ENCODE results near the gene GRIA4.

GRIA4 gene

DNA sequence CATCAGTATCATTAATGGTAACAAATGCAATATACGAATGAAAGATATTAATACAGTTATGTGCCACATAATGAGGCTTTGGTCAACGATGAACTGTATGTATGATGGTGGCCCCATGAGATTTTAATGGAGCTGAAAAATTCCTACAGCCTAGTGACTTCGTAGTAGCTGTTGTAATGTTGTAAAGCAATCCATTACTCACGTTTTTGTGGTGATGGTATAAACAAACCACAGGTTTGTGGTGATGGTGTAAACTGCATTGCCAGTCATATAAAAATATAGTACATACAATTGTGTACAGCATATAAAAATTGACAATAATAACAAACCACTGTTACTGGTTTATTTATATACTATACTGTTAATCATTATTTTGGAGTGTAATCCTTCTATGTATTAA lies 27.4 kb upstream of the GRIA4 start:
- Histone ChIP-seq H3K36me3 (ENCODE audit: control insufficient read depth, insufficient read depth, low read length) (no peaks in the 10 kb centered on the region), H3K27me3 (ENCODE audit: insufficient read depth, low read length, poor library complexity) (no peaks in the 10 kb centered on the region), H3K18ac (ENCODE audit: low read length) (no peak overlapping the region), H3K4me3 (ENCODE audit: low read length) (no peak overlapping the region), H3K27ac (ENCODE audit: low read depth, low read length) (no peak overlapping the region), H3K4me2 (ENCODE audit: low read length) (no peak overlapping the region), H3K9ac (ENCODE audit: low read length) (no peak overlapping the region), H2BK5ac (ENCODE audit: low read length) (no peak overlapping the region), H4K8ac (ENCODE audit: low read depth, low read length) (no peak overlapping the region), H3K4me1 (ENCODE audit: control insufficient read depth, low read depth, low read length) (no peaks in the 10 kb centered on the region), H2BK15ac (replicated peaks; ENCODE audit: low read depth) (no peak overlapping the region), H4K5ac (ENCODE audit: low read length) (no peak overlapping the region), H2AK5ac (ENCODE audit: low read length) (no peak overlapping the region), H2BK120ac (ENCODE audit: low read depth, low read length) (no peak overlapping the region), H3K56ac (ENCODE audit: low read length) (no peak overlapping the region), H3K23ac (ENCODE audit: low read length) (no peak overlapping the region), H3K4ac (ENCODE audit: low read depth, low read length) (no peak overlapping the region), H3K79me2 (ENCODE audit: control insufficient read depth, insufficient read depth, low read length) (no peaks in the 10 kb centered on the region), H3K79me1 (ENCODE audit: low read length) (no peaks in the 10 kb centered on the region)
- DNase-seq, result no peak
- no CpG with 5 or more reads among the region's 4 CpGs for WGBS (ENCODE audit: extremely low coverage, insufficient coverage, low lambda C conversion rate)

DNA sequence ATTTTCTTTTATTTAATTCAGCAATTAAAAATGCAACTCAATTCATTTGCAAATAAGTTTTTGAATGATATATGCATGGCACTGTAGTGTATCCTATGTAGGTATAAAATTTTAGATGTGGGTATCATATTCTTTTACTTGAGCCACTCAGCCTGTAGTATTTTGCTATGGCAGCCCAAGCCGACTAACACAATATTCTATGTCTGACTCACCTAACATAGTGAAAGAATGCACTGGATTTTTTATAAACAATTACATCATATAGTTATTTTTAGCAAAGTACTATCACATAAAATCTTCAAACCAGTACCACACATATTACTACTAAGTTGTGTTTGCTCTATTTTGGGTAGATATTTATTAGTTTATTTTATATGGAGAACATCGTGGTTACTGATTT lies 21.9 kb upstream of the GRIA4 start:
- Histone ChIP-seq H3K18ac (ENCODE audit: low read length) (no peak overlapping the region), H2BK120ac (ENCODE audit: low read depth, low read length) (no peak overlapping the region), H3K4me1 (ENCODE audit: control insufficient read depth, low read depth, low read length) (no peaks in the 10 kb centered on the region), H4K8ac (ENCODE audit: low read depth, low read length) (no peak overlapping the region), H2AK5ac (ENCODE audit: low read length) (no peak overlapping the region), H3K23ac (ENCODE audit: low read length) (no peak overlapping the region), H3K27me3 (ENCODE audit: insufficient read depth, low read length, poor library complexity) (no peaks in the 10 kb centered on the region), H2BK5ac (ENCODE audit: low read length) (no peak overlapping the region), H3K4me2 (ENCODE audit: low read length) (no peak overlapping the region), H2BK15ac (replicated peaks; ENCODE audit: low read depth) (no peak overlapping the region), H3K56ac (ENCODE audit: low read length) (no peak overlapping the region), H3K79me1 (ENCODE audit: low read length) (no peaks in the 10 kb centered on the region), H3K4ac (ENCODE audit: low read depth, low read length) (no peak overlapping the region), H3K27ac (ENCODE audit: low read depth, low read length) (no peak overlapping the region), H3K9ac (ENCODE audit: low read length) (no peak overlapping the region), H3K36me3 (ENCODE audit: control insufficient read depth, insufficient read depth, low read length) (no peaks in the 10 kb centered on the region), H4K5ac (ENCODE audit: low read length) (no peak overlapping the region), H3K79me2 (ENCODE audit: control insufficient read depth, insufficient read depth, low read length) (no peaks in the 10 kb centered on the region), H3K4me3 (ENCODE audit: low read length) (no peak overlapping the region)
- no peak for DNase-seq
- no CpG with 5 or more reads among the region's 2 CpGs for WGBS (ENCODE audit: extremely low coverage, insufficient coverage, low lambda C conversion rate)

DNA sequence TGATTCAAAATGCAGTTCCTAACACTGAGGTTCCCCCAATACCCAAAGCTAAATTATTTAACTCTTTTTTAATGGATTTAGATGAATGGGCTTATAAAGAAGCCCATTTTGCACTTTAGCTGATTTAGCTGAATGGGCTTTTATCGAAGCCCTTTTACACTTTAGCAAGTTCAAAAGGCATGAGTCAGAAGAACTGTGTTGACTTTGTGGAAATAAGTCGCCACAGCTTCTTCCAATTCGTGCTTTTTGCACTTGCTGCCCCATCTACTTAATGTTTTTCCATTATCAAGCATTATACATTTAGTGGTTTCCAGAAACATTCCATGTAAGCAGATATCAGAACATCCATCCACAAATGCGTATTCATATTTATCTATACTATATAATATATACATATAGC lies 20.5 kb upstream of the GRIA4 start:
- no peak overlapping the region for H3K18ac ChIP-seq (ENCODE audit: low read length)
- H2BK120ac ChIP-seq (ENCODE audit: low read depth, low read length), result no peak overlapping the region
- H3K4me3 ChIP-seq (ENCODE audit: low read length), result no peak overlapping the region
- H3K4me2 ChIP-seq (ENCODE audit: low read length), result no peak overlapping the region
- no peaks in the 10 kb centered on the region for H3K79me1 ChIP-seq (ENCODE audit: low read length)
- H3K56ac ChIP-seq (ENCODE audit: low read length), result no peak overlapping the region
- DNase-seq, result no peak
- H2BK15ac ChIP-seq (replicated peaks; ENCODE audit: low read depth), result no peak overlapping the region
- H3K79me2 ChIP-seq (ENCODE audit: control insufficient read depth, insufficient read depth, low read length), result no peaks in the 10 kb centered on the region
- H4K5ac ChIP-seq (ENCODE audit: low read length), result no peak overlapping the region
- H2BK5ac ChIP-seq (ENCODE audit: low read length), result no peak overlapping the region
- H3K23ac ChIP-seq (ENCODE audit: low read length), result no peak overlapping the region
- H3K27me3 ChIP-seq (ENCODE audit: insufficient read depth, low read length, poor library complexity), result no peaks in the 10 kb centered on the region
- no peak overlapping the region for H4K8ac ChIP-seq (ENCODE audit: low read depth, low read length)
- no peak overlapping the region for H3K27ac ChIP-seq (ENCODE audit: low read depth, low read length)
- no peak overlapping the region for H3K4ac ChIP-seq (ENCODE audit: low read depth, low read length)
- H3K4me1 ChIP-seq (ENCODE audit: control insufficient read depth, low read depth, low read length), result no peaks in the 10 kb centered on the region
- no peak overlapping the region for H2AK5ac ChIP-seq (ENCODE audit: low read length)
- H3K9ac ChIP-seq (ENCODE audit: low read length), result no peak overlapping the region
- no peaks in the 10 kb centered on the region for H3K36me3 ChIP-seq (ENCODE audit: control insufficient read depth, insufficient read depth, low read length)
- no CpG with 5 or more reads among the region's 4 CpGs for WGBS (ENCODE audit: extremely low coverage, insufficient coverage, low lambda C conversion rate)

DNA sequence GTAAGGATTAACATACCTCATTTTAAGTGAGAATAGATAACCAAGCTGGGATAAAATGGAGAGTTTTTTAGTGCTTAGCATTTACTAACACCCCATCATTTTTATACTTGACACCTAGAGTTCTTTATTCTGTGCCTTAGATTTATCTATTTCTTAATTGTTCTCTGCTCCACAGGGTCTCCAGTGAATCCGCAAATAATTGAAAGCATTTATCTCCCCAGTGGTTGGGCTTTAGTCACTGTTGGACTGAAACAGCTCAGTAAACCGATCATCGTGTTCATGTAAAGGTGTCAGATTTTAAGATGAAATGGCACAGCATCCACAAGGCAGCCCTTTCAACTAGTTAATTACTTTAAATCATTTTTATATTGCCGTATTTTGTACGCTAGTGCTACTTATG lies 17.8 kb upstream of the GRIA4 start:
- H3K4me2 ChIP-seq (ENCODE audit: low read length), result no peak overlapping the region
- H2BK15ac ChIP-seq (replicated peaks; ENCODE audit: low read depth), result no peak overlapping the region
- H3K79me2 ChIP-seq (ENCODE audit: control insufficient read depth, insufficient read depth, low read length), result no peaks in the 10 kb centered on the region
- no peak overlapping the region for H3K27ac ChIP-seq (ENCODE audit: low read depth, low read length)
- H3K36me3 ChIP-seq (ENCODE audit: control insufficient read depth, insufficient read depth, low read length), result no peaks in the 10 kb centered on the region
- no peak overlapping the region for H2AK5ac ChIP-seq (ENCODE audit: low read length)
- no CpG with 5 or more reads among the region's 5 CpGs for WGBS (ENCODE audit: extremely low coverage, insufficient coverage, low lambda C conversion rate)
- H3K79me1 ChIP-seq (ENCODE audit: low read length), result no peaks in the 10 kb centered on the region
- no peak overlapping the region for H3K18ac ChIP-seq (ENCODE audit: low read length)
- H3K56ac ChIP-seq (ENCODE audit: low read length), result no peak overlapping the region
- DNase-seq, result peak; percentile 56
- no peaks in the 10 kb centered on the region for H3K4me1 ChIP-seq (ENCODE audit: control insufficient read depth, low read depth, low read length)
- H2BK120ac ChIP-seq (ENCODE audit: low read depth, low read length), result no peak overlapping the region
- H4K5ac ChIP-seq (ENCODE audit: low read length), result no peak overlapping the region
- no peak overlapping the region for H3K23ac ChIP-seq (ENCODE audit: low read length)
- no peak overlapping the region for H3K9ac ChIP-seq (ENCODE audit: low read length)
- H2BK5ac ChIP-seq (ENCODE audit: low read length), result no peak overlapping the region
- H4K8ac ChIP-seq (ENCODE audit: low read depth, low read length), result no peak overlapping the region
- H3K4me3 ChIP-seq (ENCODE audit: low read length), result no peak overlapping the region
- H3K27me3 ChIP-seq (ENCODE audit: insufficient read depth, low read length, poor library complexity), result no peaks in the 10 kb centered on the region
- no peak overlapping the region for H3K4ac ChIP-seq (ENCODE audit: low read depth, low read length)

DNA sequence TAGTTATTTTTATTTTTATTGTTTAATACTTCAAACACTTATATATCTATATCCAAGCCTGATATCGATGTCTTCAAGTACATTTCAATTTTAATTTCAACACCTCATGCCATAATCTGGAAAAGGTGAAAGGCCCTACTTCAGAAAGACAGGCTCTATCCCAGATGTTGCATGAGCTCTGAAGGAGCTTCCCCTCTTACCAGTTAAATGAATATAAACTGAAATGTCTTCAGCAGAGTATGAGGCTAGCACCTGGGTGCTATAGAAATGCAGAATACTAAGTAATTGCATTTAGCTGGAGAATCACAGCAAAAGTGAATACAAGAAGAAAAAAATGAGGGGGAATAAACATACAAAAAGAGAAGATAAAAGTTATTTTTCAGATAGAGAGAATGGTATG lies 11.5 kb upstream of the GRIA4 start:
- no peak for DNase-seq
- H2AK5ac ChIP-seq (ENCODE audit: low read length), result no peak overlapping the region
- H3K56ac ChIP-seq (ENCODE audit: low read length), result no peak overlapping the region
- H4K8ac ChIP-seq (ENCODE audit: low read depth, low read length), result no peak overlapping the region
- H2BK5ac ChIP-seq (ENCODE audit: low read length), result no peak overlapping the region
- WGBS (ENCODE audit: extremely low coverage, insufficient coverage, low lambda C conversion rate), result no CpG with 5 or more reads among the region's 1 CpG
- no peak overlapping the region for H4K5ac ChIP-seq (ENCODE audit: low read length)
- no peaks in the 10 kb centered on the region for H3K4me1 ChIP-seq (ENCODE audit: control insufficient read depth, low read depth, low read length)
- H3K9ac ChIP-seq (ENCODE audit: low read length), result no peak overlapping the region
- H3K27ac ChIP-seq (ENCODE audit: low read depth, low read length), result no peak overlapping the region
- no peak overlapping the region for H2BK15ac ChIP-seq (replicated peaks; ENCODE audit: low read depth)
- no peaks in the 10 kb centered on the region for H3K27me3 ChIP-seq (ENCODE audit: insufficient read depth, low read length, poor library complexity)
- no peak overlapping the region for H3K4me3 ChIP-seq (ENCODE audit: low read length)
- H2BK120ac ChIP-seq (ENCODE audit: low read depth, low read length), result no peak overlapping the region
- H3K79me1 ChIP-seq (ENCODE audit: low read length), result no peaks in the 10 kb centered on the region
- no peak overlapping the region for H3K4me2 ChIP-seq (ENCODE audit: low read length)
- no peak overlapping the region for H3K4ac ChIP-seq (ENCODE audit: low read depth, low read length)
- H3K79me2 ChIP-seq (ENCODE audit: control insufficient read depth, insufficient read depth, low read length), result no peaks in the 10 kb centered on the region
- H3K18ac ChIP-seq (ENCODE audit: low read length), result no peak overlapping the region
- H3K23ac ChIP-seq (ENCODE audit: low read length), result no peak overlapping the region
- no peaks in the 10 kb centered on the region for H3K36me3 ChIP-seq (ENCODE audit: control insufficient read depth, insufficient read depth, low read length)

DNA sequence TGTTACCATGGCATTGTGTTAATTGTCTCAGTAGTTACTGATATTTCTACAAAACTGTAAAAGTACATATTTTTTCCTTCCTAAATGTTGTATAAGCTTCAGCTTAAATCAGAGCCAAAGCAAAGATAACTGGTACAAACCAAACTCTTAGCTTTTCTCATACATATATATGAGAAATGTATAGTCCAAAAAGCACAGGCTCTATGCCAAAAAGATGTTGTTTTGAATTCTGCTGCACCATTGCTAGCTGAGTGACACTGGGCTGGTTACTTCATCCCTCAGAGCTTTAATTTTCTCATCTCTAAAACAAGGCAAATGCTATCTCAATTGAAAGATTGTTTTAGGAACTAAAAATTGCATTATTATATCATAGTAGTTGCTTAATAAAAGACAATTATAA lies 6.7 kb upstream of the GRIA4 start:
- Histone ChIP-seq H3K36me3 (ENCODE audit: control insufficient read depth, insufficient read depth, low read length) (no peaks in the 10 kb centered on the region), H4K8ac (ENCODE audit: low read depth, low read length) (no peak overlapping the region), H2BK5ac (ENCODE audit: low read length) (no peak overlapping the region), H3K4me2 (ENCODE audit: low read length) (no peak overlapping the region), H3K27me3 (ENCODE audit: insufficient read depth, low read length, poor library complexity) (no peaks in the 10 kb centered on the region), H3K4ac (ENCODE audit: low read depth, low read length) (no peak overlapping the region), H4K5ac (ENCODE audit: low read length) (no peak overlapping the region), H3K23ac (ENCODE audit: low read length) (no peak overlapping the region), H3K18ac (ENCODE audit: low read length) (no peak overlapping the region), H3K9ac (ENCODE audit: low read length) (no peak overlapping the region), H3K79me1 (ENCODE audit: low read length) (no peaks in the 10 kb centered on the region), H3K4me3 (ENCODE audit: low read length) (no peak overlapping the region), H3K56ac (ENCODE audit: low read length) (no peak overlapping the region), H3K4me1 (ENCODE audit: control insufficient read depth, low read depth, low read length) (no peaks in the 10 kb centered on the region), H3K27ac (ENCODE audit: low read depth, low read length) (no peak overlapping the region), H3K79me2 (ENCODE audit: control insufficient read depth, insufficient read depth, low read length) (no peaks in the 10 kb centered on the region), H2BK120ac (ENCODE audit: low read depth, low read length) (no peak overlapping the region), H2AK5ac (ENCODE audit: low read length) (no peak overlapping the region), H2BK15ac (replicated peaks; ENCODE audit: low read depth) (no peak overlapping the region)
- DNase-seq, result no peak

Measured in mesendoderm (in vitro differentiated cells).